COLO829 (cell line): ENCODE measurements around the gene TMEM178A.
"Not testable (repeated sequence)": the region's sequence is repeated elsewhere in the genome, so short reads cannot be mapped to it uniquely, and the experiment has no call there.

ENCODE experiments used
- DNase-seq: peaks from one replicate; pipeline ENCODE4 v3.0.0; 2012; ENCODE audit warnings: low spot score

The TMEM178A gene

DNA sequence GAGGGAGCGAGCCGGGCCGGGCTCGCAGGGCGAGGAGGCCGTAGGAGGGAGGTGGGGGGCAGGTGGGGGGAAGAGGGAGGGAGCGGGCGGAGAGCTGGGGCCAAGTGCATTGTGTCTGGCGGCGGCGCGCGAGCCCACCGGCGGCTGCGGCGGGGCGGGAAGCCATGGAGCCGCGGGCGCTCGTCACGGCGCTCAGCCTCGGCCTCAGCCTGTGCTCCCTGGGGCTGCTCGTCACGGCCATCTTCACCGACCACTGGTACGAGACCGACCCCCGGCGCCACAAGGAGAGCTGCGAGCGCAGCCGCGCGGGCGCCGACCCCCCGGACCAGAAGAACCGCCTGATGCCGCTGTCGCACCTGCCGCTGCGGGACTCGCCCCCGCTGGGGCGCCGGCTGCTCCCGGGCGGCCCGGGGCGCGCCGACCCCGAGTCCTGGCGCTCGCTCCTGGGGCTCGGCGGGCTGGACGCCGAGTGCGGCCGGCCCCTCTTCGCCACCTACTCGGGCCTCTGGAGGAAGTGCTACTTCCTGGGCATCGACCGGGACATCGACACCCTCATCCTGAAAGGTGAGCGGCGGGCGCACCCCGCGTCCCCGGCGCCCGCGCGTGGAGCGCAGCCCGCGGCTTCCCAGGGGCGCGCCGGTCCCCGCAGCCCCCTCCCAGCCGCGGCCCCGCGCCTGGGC, at the start of gene TMEM178A:
Gene TMEM178A, plus strand, starts transcription at position 107 of the 680 bp plus-strand sequence. Its CDS starts 58 bp downstream, at position 165.
- DNase-seq: no peak

DNA sequence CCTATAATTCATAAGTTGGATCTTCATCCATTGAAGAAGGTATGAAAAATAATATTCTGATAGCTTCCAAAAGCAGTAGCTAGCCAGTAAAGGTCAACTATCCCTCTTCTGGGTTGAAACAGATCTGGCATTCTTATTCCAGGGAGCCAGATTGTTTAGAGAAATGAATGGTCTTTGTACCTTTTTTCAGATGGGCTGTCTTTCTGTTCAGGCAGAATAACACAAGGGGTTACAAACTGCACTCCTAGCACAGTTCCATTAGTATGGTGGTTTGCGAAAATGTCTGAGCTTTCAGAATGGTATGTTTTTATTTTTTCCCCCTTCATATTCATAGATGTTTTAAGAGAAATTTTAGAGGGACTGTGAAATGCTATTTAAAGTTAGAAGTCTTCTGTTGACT, 47.5 kb upstream of the TMEM178A start:
- no peak for DNase-seq

DNA sequence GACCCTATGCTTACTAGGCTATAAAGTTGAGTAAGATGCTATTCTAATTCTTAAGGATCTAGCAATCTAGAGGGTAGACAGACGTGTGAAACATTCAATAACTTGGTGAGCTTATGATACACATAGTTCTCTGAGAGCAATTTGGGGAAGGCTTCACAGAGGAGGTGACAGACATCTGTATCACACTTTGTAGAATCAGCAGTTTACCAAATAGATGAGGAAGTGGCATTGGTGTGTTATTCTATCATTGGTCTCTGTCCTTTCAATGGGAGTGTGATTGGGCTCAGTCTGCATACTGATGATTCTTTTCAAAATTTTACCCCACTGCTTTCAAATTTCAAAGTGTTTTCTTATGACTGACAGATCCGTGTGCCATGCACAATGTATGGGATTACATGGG, 47.0 kb upstream of the TMEM178A start:
- no peak for DNase-seq

DNA sequence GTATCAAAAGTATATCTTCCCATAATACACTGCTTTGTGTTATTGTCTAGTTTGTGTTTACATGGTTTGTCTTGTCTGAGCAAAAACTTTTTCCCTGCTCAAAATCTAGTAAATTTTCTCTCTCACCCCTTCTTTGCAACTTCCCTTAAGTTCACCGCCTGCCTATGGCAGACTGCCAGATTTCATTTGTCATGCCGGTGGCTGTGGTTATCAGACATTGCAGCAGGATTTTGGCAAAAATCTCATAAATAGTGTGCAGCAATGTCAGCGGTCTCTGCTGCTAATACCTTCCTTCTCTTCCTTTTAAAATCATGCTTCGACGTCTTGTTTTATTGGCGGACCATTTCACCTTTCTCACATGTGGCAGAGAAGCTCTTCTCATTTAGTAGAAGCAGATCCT, 45.6 kb upstream of the TMEM178A start:
- DNase-seq: peak; percentile 55

DNA sequence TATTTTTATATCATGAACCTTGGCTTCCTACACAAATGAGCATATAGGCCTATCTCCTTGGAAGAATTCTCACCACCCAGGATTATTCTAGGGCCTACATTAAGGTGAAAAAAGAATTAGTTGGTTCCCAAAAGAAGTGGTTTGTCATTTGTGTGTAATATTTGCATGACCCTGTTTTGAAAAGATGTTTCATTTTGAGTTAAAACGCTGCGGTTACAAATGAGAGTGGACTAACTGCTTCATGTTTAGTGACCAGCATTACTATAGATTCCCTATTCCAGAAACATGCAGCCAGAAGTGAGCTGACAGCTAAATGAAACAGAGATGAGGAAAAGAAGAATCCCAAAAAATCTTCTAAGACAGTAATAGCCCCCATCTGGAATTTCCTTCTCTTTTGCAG, 44.1 kb upstream of the TMEM178A start:
- DNase-seq: no peak

DNA sequence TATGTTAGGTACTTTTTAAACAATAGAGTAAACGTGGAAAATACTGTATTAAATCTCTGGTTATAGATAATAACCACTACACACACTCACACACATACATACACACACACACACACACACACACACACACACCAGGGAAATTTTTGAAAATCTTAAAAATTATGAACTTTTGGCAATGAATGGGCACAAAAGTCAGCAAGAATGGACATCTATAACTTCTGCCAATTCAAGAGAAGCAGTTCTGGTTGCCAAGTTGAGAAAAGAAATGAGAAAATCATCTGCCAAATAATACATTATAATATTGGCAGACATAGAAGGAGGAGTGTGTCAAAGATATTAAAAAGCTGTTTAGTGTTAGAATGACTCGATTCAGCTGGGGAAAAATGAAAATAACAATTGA, 42.9 kb upstream of the TMEM178A start:
- DNase-seq: no peak

DNA sequence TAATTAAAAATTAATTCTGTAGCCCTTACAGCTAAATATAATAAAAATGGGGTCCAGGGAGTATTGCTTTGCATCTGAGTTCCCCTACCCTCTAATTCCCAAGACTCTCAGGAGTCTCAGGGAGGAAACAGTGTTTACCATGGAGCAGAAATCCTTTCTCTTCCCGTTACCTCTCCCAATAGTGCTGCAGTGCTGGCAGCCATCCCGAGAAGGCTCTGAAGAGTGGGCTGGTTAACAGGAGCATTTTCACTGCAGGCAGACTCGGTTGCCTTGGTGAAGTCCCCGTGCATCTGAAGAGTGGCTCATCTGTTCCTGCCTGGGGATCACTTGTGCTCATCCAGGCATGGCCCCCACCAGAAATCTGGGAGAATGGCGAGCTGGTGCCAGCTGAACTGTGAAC, 41.8 kb upstream of the TMEM178A start:
- no peak for DNase-seq

DNA sequence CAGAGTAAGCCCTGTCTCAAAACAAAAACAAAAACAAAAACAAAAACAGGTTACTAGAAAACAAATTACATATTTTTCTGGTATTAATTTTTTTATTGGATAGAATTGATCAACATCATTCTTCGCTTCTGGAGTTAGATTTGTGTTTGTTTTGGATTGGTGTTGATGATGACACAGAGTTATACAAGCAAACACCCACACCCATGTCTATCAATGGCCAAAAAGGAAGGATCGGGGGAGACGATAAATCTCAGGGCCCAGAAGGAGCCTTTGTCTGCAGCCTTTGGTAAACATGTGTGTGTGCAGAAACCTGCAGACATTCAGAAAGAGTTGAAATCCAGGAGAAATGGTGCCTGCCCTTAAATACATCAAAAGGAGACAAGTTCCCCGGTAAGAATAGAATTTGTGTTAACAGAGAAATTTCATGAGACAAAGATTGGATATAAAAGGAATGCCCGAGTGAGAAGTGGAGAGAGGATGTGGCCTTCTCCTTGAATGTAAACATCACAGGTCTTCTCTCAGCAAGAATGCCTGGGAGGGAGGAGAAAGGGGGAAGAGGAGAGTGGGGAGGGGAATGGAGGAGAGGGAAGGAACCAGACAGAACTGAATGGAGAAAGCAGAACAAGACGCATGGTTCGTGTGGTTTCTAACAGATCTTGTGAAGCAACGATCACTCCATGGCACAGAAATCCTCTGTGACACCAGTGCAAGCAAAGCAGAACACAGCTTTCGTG, 40.4 kb upstream of the TMEM178A start:
- no peak for DNase-seq

DNA sequence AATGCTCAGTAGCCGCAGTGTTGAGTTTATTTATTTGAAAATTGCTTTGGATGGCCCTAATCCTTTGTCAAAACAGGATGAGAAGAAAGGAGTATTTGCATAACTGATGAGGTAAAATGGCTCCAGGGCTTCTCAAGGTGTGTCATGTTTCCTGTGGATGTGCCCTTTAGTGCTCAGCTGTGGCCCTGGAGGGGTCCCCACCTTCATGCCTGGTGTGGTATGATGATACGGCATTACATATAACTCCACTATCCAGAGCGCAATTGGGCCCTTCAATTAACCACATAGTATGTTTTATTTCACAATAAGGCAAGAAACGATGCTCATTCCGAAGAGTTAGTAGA, 39.8 kb upstream of the TMEM178A start:
- DNase-seq: no peak

DNA sequence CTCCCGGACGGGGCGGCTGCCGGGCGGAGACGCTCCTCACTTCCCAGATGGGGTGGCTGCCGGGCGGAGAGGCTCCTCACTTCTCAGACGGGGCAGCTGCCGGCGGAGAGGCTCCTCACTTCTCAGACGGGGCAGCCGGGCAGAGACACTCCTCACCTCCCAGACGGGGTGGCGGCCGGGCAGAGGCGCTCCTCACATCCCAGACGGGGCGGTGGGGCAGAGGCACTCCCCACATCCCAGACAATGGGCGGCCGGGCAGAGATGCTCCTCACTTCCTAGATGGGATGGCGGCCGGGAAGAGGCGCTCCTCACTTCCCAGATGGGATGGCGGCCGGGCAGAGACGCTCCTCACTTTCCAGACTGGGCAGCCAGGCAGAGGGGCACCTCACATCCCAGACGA, 37.4 kb upstream of the TMEM178A start:
- DNase-seq: not testable (repeated sequence)

DNA sequence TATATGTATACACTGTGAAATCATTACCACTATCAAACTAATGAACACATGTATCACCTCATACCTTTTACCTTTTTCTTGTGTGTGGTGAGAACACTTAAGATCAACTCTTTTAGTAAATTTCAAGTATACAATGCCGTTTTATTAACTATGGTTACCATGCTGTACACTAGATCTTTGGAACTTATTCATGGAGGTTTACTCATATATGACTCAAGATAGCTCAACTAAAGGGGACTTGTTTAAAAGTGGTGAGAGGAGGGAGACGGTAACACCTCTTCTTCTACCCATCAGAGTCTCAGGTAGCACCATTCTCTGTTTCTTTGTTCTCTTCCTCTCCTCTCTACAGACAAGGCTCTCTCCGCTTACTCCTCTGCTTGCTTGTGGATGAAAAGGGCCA, 36.1 kb upstream of the TMEM178A start:
- DNase-seq: no peak

DNA sequence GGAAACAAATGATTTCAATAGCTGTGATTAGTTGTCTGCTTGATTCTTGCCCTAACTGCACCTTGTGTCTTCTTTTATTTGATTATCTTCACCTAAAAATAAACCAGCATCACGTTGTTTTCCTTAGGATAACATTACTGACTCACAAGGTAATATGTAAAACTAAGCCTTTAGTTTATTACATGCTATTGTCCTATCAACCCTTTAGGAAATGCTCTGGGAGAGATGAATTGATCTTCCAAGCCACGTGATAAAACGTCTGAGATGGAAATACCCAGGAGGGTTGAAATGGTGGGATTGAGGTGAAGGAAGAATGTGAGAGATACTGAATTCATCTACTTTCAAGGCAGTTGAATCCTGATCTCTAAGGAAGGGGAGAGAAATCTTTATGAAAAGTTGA, 34.5 kb upstream of the TMEM178A start:
- no peak for DNase-seq

DNA sequence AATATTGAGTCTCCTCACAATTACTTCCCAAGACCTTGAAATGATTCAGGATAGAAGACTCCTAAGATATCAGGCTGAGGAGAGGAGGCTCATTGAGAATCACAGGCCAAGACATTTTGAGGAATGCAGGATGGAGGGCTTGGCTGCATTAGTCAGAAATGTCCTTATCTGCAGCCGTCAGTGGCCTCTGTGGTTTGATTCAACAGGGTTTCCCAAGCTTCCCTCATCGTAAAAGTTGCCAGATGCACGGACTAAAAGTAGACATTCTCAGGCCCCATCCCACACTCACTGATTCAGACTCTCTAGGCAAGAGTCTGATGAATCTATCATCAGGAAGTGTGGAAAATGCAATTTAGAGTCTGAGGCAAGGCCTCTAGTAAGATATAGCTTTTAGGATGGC, 34.0 kb upstream of the TMEM178A start:
- no peak for DNase-seq

DNA sequence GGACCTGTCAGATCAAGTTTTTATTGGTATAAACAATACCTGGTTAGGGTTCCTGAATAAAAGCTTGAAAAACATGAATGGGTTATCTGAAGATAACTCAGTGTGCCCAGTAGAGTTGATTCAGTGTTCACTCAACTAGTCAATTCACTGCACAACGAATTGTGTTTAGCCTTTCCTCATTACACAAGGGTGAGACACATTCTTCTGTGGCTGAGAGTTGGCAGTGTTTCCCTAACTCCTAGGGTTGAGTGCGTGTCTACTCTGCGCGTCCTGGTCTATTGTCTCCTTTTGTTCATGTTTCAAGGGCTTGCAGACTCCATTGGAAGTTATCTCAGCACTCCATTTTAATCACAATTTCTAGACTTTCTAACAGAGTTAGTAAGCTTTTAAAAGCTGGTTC, 32.8 kb upstream of the TMEM178A start:
- DNase-seq: no peak

DNA sequence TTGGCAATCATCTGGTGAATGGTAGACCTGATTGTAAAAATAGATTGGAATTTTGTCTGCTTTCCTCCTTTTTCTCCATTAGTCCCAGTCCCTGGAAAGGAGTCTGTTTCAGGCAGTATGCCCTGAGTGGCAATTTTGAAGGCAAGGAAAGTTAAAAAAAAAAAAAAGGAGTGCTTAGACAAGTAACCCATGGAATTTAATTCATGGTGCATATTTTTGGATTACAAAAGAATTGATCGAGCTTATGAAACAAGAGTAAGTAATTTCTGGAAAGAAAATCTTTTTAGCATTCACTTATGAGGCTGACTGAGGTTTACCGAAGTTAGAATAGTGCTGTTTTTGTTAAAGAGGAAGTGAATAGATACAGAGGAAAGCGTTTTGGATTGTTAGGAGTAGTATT, 29.4 kb upstream of the TMEM178A start:
- DNase-seq: no peak

DNA sequence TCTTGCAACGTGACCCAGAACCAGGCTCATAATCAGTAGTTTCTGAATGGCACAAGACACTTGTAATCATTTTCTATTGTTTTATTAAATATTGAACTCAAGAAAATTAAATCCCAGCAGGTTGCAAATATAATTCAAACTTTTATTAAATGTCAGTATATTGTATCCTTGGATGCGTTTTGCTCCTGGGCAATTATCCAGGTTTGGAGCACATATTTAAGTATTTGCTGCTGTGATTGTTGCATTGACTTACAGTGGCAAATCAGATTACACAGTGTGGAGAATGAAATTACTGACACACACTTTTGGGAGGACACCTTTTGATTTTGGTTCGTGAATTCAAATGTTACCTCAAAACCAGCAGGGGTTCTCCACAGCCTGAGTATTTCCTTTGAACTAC, 27.1 kb upstream of the TMEM178A start:
- DNase-seq: no peak

DNA sequence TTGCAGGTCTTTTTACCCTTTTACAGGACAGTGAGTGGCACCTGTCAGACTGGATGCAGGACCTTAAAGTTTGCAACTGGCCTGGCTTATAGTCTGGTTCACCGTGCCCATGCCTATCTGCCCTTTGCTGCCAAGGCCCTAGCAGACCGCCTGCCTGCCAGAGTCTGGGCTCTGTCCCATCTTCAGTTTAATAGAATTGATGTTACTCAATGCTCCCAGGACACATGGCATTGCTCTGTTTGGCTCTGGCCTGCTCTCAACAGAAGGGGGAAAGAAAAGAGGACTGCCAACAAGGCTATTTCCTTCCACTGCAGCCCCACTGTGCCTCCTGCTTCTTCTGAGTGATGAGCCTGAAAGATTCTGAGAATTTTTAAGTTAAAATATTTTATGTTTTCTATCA, 25.6 kb upstream of the TMEM178A start:
- no peak for DNase-seq

DNA sequence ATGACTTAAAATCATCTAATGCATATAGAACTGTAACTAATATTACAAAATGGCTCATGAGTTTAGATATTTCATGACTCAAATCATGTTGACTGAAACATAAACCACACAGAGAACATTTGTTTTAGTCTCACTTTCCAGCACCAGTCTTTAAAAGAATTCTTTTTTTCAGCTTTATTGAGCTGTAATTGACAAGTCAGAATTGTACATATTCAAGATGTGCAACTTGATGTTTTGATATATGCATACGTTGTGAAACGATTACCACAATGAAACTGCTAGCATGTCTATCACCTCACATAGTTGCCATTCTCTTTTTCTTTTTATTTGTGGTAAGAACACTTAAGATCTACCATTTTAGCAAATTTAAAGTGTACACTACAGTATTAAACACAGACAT, 25.0 kb upstream of the TMEM178A start:
- DNase-seq: no peak

DNA sequence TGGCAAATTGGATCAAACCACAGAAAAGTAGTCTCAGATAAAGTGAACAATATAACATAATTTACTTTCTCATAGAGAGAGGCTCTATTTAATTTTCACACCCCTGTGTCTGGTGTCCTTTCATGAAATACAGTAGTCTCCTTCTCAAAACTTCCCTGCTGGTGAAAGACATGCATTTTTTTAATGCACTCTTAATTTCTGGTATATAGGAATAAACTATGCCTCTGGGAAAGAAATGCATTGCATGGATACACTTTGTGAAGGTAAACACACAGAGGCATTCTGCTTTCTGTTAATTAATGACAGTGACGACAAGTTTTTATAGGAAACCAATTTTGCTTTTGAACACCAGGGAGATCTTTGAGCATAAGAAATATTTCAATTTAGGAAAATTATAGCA, 24.1 kb upstream of the TMEM178A start:
- DNase-seq: no peak

DNA sequence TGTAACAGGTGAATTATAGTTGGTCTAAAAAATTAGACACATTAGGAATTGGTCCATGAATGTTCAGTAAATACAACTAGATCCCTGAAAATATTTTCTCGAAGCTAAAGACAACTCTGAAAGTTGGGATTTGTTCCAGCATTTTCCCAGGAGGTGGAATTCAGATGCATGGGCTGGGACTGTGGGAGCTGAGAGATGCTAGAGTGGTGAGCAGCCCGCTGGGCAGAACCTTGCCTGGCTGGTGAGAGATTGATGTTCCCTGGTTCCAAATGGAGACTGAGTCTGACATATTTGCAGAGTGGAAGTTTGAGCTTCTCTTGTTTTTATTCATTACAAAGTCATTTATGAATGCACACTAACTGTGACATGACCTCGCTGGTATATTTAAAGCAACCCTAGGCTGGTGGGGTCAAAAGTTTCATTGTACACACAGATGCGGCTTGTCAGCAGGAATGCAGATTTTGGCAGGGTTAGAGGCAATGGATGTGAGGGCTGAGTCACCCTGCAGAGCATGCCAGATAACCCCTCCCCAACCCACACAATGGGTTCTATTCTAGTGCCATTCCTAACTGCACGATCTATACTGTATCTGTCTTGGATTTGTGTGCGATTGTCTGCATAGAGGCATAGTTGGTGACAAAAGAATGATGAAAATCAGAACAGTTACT, 23.5 kb upstream of the TMEM178A start:
- peak; percentile 89 for DNase-seq

DNA sequence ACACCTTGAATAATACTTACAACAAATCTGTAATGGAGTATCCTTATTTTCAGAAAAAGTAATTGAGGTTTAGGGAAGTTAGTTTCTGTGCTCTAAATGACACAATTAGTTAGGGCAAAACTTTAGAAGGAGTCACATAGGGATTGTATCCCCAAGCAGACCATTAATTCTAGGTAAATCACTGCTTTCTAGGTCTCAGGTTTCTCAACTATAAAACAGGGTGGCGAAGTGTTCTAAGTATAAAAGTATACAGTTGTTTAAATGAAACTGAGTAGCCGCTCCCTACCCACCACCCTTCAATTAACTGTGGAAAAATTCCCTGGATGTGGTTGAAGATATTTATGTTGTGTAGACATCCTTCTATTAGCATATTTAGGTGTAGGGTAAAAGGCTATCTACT, 19.9 kb upstream of the TMEM178A start:
- no peak for DNase-seq

DNA sequence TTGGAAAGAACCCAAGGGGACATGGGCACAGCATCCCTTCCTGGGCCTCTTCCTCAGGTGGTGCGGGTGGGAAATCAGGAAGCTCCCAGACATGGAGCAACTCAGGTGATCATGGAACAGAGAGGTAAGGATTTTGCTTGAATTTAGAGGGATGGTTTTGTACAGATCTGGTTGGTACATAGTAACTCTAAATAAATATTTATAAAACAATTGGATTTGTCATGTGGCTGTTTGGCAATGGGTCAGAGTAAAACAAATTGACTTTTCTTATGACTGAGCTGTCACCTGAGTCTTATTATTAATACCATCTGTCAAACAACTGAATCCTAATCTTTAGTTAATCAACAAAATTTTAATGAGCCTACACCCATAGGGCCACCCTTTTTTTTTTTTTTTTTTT, 19.4 kb upstream of the TMEM178A start:
- DNase-seq: no peak

DNA sequence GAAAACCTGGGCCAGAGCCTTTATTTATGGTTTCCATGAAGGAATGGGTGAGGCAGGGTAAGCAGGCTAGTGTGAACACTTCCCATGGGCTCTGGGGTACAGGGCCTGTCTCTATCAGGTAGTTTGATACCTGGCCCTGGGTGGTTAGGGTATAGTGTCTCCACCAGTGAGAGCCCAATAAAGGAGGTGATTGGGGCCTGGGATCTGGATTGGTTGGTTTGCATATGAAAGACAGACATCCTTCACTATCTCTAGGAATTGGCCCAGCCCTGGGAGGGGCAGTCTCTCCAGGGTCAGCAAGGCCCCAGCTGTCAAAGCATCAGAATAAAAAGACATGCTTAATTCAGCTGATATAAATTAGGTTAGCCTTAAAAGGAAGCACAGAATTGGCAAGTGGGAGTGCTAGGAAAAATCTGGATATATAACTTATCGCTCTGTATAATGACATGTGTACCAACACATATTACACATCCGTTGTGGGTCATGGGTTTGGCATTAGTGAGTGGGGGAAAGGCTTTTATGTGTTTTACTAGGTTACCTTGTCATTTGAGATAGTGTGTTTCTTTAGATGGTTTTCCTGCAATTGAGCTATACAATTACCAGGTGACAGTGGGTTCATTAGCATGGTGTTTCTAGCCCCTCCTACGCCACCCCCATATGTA, 18.5 kb upstream of the TMEM178A start:
- no peak for DNase-seq
